ENCODE data around the gene RBBP4. TPM values are rescaled to one million over a fixed set of nuclear protein-coding genes. Genes with fewer than 3 reads are reported as not detected.

The RBBP4 gene
- total RNA-seq, 1 experiment from 2014 or later = 279 TPM

DNA sequence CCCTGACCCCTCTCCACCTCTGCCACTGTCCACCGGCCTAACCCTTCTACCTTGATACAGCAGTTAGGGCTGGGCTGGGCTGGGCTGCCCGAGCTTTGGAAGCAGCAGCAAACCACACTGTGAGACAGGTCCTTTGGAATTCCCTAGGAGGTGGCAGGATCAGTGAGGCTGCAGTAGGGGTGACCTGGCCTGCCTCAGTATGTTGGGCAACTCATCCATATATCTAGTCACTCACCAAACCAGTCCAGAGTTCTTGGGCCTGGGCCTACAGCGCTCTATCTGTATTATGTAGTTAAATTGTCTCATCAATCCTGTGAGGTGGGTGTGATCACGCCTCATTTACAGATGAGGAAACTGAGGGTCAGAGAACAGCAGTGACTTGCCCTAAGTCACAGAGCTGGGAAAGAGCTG, 64.9 kb downstream of the RBBP4 start:
- no peaks in the 10 kb centered on the region for H3K9me2 ChIP-seq (ENCODE audit: insufficient read depth)
- TF ChIP-seq POLR2AphosphoS5 (IDR thresholded peaks at IDR 0.05; ENCODE audit: low read depth, low read length) = no peak
- no peak for TF ChIP-seq FOSL1 (IDR thresholded peaks at IDR 0.05; ENCODE audit: low read depth)
- TF ChIP-seq, protein P1, sequence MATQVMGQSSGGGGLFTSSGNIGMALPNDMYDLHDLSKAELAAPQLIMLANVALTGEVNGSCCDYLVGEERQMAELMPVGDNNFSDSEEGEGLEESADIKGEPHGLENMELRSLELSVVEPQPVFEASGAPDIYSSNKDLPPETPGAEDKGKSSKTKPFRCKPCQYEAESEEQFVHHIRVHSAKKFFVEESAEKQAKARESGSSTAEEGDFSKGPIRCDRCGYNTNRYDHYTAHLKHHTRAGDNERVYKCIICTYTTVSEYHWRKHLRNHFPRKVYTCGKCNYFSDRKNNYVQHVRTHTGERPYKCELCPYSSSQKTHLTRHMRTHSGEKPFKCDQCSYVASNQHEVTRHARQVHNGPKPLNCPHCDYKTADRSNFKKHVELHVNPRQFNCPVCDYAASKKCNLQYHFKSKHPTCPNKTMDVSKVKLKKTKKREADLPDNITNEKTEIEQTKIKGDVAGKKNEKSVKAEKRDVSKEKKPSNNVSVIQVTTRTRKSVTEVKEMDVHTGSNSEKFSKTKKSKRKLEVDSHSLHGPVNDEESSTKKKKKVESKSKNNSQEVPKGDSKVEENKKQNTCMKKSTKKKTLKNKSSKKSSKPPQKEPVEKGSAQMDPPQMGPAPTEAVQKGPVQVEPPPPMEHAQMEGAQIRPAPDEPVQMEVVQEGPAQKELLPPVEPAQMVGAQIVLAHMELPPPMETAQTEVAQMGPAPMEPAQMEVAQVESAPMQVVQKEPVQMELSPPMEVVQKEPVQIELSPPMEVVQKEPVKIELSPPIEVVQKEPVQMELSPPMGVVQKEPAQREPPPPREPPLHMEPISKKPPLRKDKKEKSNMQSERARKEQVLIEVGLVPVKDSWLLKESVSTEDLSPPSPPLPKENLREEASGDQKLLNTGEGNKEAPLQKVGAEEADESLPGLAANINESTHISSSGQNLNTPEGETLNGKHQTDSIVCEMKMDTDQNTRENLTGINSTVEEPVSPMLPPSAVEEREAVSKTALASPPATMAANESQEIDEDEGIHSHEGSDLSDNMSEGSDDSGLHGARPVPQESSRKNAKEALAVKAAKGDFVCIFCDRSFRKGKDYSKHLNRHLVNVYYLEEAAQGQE (IDR thresholded peaks at IDR 0.05; ENCODE audit: low read depth) = no peak
- TF ChIP-seq YY1 (IDR thresholded peaks at IDR 0.05; ENCODE audit: extremely low read depth, insufficient replicate concordance, low read depth, low read length) = no peak
- TF ChIP-seq, protein P2, sequence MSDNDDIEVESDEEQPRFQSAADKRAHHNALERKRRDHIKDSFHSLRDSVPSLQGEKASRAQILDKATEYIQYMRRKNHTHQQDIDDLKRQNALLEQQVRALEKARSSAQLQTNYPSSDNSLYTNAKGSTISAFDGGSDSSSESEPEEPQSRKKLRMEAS (IDR thresholded peaks at IDR 0.05) = no peak
- intact Hi-C loops (cut with micrococcal nuclease) = loop anchor here (5.0 kb wide), 1 partner anchor 46 kb away; no protein-coding TSS in a partner anchor
- no peak for DNase-seq (ENCODE audit: low read depth, low spot score)
- H3K9me3 ChIP-seq (ENCODE audit: control insufficient read depth in 1 of 2, insufficient read depth in 1 of 2, low read depth in 1 of 2, low read length in 2 of 2) = no peaks in the 10 kb centered on the region
- ChIA-PET POLR2A (interaction anchor here (1.0 to 1.8 kb wide), 3 partner anchors 10 to 43 kb away, joined by 3 to 11 read pairs (median 4); no protein-coding TSS in a partner anchor), CTCF (interaction anchor here (1.5 to 1.6 kb wide), 2 partner anchors 12 to 57 kb away, joined by 3 to 7 read pairs; no protein-coding TSS in a partner anchor), RAD21 (ENCODE audit: low non-redundant PET in 1 of 2, low total read pairs in 2 of 2, uncharacterized antibody in 2 of 2, unreplicated experiment in 2 of 2) (interaction anchor here in 1 of 2 experiments (0.6 kb wide), 1 partner anchor 47 kb away, joined by 5 read pairs; no protein-coding TSS in a partner anchor)
- H3K4me3 ChIP-seq (replicated peaks in 1 of 2; ENCODE audit: low read depth in 1 of 2, low read length in 2 of 2) = no peak overlapping the region
- H3K79me2 ChIP-seq (ENCODE audit: insufficient read depth, low read length) = no peaks in the 10 kb centered on the region
- ATAC-seq = no peak
- peak overlapping the region; percentile 53 for H3K27ac ChIP-seq (ENCODE audit: low read depth, low read length)
- H3K9ac ChIP-seq (ENCODE audit: low read length) = peak overlapping the region; percentile 40
- H3K27me3 ChIP-seq (ENCODE audit: insufficient read depth, low read length) = no peaks in the 10 kb centered on the region
- no TSS peak for BruUV-seq (replicated peaks)
- H4K20me1 ChIP-seq (ENCODE audit: insufficient read depth) = no peaks in the 10 kb centered on the region
- peaks cover 21 to 42% of the 10 kb centered on the region in 2 experiments for H3K4me1 ChIP-seq (ENCODE audit: control insufficient read depth in 1 of 2, insufficient read depth in 2 of 2, low read length in 2 of 2)
- peak overlapping the region; percentile 81 for H3K4me2 ChIP-seq (ENCODE audit: low read length)
- H2AFZ ChIP-seq (ENCODE audit: low read depth, low read length, poor library complexity, severe bottlenecking) = no peak overlapping the region
- H3K36me3 ChIP-seq (ENCODE audit: control insufficient read depth in 1 of 2, insufficient read depth in 2 of 2, low read length in 2 of 2) = no peaks in the 10 kb centered on the region

Data from HCT116 (cell line).